TTC549 (cell line): ENCODE measurements around the gene IQCC.
"Not testable (repeated sequence)": the region's sequence is repeated elsewhere in the genome, so short reads cannot be mapped to it uniquely, and the experiment has no call there.

Experiments used
- FAIRE-seq: peaks from 2 replicates; lab custom pipeline; 2012; peaks lifted over from hg19 to GRCh38; lab: Jason Lieb, UNC

Gene IQCC

DNA sequence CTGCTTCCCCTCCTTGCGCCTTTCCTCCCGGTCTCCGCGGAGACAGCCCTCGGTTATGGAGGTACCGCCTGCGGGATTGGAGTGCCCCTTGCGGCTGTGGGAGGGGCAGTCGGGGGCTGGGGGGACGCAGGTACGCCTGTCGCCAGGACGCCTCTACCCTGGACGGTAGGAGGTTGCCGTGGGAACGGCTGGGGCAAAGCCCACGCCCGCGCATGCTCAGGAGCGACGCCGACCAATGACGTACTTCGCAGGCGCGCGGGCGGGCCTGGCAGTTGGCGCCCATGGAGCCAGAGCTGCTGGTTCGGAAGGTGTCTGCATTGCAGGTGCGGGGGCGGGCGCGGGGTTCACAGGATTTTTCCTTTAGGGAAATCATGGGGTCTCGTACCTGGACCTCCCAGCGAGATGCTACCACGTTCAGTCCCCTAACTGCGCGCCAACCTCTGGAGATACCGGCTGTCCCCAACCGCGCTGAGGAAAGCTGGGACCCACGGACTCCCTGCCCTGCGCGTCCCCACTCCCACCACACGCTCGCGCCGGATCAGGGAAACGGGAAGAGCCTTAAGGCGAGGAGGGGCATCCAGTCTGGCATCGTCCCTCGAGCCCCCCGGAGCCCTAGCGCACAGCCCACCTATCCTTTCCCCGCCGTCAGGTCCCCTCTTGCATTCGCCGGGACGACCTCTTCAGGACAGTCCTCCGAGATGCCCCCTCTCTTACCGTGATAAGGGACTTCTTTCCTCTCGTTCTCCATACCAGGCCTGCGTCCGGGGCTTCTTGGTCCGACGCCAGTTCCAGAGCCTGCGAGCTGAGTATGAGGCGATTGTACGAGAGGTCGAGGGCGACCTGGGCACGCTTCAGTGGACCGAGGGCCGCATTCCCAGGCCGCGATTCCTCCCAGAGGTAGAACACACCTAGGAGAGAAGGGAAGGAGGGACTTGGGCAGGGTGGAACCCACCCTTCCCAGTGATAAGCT, at the start of gene IQCC:
TSS of gene IQCC (plus strand) at position 271 of the 970 bp plus-strand sequence. CDS start at position 282, 11 bp downstream.
- no peak for FAIRE-seq

DNA sequence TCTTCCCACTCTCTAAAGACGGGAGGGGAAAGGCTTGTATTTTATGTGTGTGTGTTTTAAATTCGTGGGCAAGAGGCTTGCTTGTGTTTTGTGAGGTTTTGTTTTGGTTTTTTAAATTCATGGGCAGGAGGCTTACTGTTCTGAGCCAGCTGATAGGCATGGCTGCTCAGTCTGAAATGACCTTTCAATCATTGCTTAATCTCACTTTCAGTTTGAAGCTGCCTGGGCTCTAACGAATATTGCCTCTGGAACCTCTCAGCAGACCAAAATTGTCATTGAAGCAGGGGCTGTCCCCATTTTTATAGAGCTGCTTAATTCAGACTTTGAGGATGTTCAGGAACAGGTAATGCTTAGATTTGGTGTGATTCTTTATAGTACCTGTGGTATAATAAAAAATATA, 46.3 kb upstream of the IQCC start:
- no peak for FAIRE-seq

DNA sequence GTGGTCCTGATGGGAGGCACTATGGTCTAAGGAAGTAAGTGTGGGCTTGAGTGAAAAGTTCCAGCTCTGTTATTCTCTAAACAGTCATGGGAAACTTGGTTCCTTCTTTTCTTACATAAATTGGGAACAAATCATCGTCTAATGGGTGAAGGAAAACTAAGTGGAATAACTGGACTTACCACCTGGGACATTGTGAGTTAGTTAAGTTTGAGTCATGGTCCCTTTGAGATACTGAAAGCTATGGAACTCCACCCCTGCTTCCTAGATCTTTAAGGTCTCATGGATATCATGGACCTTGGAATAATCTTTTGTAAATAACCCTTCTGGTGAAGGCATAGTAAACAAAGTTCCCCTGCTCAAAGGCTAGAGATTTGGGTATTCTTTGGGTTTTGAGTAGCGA, 42.1 kb upstream of the IQCC start:
- FAIRE-seq, result no peak

DNA sequence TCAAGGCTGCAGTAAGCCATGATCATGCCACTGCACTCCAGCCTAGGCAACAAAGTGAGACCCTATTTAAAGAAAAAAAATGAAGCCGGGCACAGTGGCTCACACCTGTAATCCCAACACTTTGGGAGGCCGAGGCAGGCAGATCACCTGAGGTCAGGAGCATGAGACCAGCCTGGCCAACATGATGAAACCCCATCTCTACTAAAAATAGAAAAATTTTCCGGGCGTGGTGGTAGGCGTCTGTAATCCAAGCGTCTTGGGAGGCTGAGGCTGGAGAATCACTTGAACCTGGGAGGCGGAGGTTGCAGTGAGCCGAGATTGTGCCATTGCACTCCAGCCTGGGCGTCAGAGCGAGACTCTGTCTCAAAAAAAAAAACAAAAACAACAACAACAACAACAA, 39.8 kb upstream of the IQCC start:
- not testable (repeated sequence) for FAIRE-seq

DNA sequence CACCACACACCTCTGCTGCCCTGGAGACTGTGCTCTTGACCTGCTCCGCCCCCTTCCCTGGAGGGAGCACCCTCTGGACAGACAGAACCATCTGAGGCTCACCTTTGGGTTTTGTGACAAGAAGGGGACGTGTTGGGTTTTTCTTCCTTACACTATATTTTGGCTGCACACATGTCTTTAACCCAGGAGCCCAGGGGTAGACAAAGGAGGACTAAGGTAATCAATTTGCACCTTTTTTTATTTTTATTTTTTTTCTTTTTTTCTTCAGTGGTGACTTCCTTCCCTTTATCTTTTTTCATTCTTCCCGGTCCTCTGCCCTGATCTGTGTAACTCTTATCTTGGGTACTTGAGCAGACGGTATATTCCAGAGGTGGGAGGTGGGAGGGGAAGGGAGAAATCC, 34.5 kb upstream of the IQCC start:
- FAIRE-seq, result no peak

DNA sequence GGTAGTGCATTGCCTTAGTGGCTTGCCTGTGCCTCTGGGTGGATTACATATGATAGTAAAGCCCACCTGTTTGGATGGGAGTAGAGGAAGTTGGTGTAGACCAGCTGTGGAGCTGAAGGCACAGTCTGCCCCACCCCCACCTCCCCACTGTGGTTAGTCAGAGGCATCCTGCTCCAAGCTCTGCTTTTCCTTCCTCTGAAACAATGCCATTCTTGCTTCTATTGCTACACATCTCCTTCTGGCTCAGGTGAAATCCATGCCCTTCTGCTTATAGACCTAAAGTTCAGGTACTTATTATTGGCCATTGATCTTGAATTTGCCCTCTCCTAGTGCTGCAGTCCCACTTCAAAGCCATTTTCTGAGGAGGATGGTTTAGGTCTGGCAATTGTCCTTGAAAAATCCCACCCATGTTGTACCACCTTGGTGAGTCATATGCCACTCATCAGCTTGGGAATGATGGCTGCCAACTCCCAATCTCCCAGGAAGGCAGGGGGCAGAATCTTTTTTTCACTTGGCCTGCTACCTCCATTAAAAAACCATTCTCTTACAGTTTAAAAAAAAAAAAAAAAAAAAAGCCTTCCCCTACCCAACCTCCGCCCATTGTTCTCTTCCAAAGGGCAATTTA, 32.7 kb upstream of the IQCC start:
- FAIRE-seq, result no peak

DNA sequence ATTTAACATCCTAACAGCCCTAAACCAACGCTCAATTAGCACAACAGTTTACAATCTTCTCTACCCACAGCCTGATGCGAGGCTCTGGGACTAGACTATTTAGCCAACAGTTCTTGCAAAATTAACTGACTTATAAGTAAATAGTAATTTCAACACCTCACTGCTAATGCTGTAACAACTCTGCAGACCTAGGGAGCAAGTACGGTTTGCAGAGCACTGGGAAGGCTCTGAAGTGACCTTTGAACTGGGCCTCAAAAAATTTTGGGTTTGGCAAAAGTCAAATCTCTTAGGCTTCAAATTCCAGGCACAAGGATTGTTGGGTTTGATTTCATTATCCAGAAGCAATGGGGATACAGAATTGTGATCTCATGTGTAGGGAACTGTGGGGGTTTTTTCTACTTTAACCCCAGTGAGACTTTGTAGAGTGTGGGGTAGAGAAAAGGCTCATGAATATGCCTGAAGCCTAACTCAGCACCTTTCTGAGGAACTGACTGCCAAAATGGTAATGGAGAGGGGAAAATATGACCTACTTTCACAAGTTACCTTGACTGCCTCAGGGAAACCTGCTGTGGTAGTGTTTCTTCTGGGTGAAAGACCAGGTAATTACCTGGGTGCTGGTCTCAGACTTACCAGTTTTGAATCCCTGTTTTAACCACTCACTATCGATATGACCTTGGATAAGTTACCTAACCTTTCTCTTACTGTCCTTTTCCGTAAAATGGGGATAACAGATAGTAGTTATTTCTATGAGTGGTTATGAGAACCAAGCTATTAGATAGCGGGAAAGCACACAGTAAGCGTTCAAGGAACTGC, 26.9 kb upstream of the IQCC start:
- FAIRE-seq, result no peak

DNA sequence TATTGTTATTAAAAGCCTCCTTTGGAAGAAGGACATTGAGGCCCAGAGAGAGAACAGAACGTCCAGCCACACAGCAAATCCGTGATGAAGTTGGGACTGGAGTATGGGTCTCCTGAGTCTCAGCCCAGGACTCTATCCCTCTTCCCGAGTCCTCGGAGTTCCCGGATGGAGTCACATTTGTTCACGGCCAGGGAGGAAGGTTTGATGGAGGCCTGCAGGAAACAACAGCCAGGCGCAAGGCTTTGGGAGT, 26.4 kb upstream of the IQCC start:
- no peak for FAIRE-seq

DNA sequence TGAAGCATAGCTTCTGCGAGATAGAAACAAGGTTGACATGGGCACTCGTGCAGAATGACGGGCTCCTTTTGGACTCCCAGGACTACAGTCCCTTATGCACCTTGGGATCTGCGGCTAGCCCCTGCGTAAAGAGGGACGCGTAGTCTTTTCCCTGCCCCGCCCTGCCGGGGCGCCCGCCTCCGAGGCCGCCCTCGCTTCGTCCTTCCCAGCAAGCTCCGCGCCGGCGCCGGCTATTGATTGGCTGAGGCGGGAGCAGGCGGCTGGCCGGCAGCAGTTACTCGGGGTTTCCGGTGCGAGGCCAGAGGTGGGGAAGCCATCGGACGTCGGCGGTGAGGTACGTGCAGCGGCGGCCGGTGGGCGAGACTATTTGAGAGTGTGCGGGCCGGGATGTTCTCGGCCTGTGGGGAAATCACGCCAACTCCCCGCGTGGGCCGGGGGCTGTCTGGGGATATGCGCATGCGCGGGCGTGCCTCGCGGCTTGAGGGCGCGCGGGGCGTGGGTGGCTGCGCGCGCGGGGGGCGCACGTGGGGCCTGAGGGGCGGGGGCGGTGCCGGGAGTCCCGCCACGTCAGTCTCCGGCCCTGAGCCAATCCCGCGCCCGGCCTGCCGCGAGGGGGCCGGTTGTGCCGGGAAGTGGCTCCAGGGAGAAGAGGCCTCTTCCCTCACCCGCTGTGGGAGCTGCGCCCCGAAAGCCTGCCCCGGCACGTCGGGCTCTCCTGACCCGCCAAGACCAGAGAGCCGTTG, 25.9 kb upstream of the IQCC start, which contains the start of gene TXLNA:
TSS of gene TXLNA (plus strand) at position 233 of the 743 bp plus-strand sequence. CDS start 671 bp downstream, outside the sequence.
- FAIRE-seq, result no peak

DNA sequence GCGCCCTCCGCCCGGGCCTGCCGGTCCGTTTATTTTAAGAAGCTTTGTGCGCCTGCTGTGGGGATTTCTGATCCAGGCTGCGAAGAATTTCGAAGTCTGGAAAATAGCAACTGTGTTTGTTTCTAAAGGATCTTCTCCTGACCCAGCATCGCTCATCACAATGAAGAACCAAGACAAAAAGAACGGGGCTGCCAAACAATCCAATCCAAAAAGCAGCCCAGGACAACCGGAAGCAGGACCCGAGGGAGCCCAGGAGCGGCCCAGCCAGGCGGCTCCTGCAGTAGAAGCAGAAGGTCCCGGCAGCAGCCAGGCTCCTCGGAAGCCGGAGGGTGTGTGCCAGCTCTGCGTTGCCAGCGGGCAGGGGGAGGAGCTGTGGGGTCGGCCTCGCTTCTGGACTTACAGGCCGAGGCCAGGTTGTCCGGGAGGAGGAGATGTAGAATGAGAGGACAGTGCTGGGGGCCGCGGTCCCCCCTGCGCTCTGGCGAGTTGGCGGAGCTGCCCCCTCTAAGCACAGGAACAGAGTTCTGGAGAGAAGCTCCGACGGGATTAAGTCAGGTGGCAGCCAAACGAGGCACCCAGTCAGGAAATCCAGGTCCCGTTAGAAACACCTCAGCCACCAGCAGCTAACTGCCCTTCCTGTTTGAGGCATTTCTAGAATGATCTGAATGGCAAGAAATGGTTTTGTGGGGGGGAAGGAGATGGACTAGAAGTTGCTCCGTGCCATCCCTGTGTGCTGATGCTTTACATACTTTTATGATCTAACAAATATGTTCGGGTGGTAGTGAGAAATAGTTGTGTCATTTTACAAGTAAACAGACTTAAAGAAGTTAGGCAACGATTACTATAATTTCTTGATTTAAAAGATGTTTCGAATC, 25.0 kb upstream of the IQCC start:
- FAIRE-seq, result no peak

DNA sequence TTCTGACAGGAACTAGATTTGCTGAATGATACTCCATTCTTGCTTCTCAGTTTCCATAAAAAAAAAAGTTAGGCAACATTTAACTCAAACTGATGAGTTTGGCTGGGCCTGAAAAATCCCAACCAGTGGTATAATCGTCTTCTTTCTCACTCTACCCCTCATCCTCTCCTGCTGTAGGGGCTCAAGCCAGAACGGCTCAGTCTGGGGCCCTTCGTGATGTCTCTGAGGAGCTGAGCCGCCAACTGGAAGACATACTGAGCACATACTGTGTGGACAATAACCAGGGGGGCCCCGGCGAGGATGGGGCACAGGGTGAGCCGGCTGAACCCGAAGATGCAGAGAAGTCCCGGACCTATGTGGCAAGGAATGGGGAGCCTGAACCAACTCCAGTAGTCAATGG, 24.4 kb upstream of the IQCC start:
- no peak for FAIRE-seq

DNA sequence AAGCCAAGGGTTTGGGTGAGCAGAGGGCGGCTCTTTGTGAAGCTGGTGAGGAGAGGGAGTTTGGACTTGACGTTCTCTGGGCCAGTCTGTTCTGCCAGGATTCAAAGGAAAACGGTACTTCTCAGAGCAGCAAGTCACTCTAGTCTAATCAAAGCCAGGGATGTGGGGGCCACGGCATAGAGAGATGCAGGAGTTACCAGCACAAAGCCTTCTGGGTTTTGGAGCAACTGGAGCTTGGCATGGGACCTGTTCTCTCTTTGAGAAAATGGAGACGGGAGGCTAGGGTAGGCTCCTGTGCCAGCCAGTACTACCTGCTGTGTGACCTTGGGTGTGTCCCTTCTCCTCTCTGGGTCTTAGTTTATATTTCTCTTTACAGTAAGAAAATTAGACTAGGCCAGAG, 23.9 kb upstream of the IQCC start:
- FAIRE-seq, result no peak

DNA sequence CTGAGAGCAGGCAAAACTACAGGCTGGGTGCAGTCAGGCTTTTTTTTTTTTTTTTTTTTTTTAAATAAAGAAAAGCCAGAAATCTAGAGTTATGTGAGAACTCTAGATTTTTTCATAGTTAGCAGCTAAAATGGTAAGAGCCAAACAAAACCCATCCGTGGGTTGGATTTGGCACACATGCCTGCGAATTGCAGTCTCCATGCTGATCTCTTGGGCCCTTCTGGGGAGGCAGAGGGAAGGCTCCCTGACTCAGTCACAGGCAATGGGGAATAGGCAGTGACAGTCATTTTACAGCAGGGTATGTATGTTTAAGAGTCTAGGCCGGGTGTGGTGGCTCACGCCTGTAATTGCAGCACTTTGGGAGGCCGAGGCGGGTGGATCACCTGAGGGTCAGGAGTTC, 23.4 kb upstream of the IQCC start:
- no peak for FAIRE-seq

DNA sequence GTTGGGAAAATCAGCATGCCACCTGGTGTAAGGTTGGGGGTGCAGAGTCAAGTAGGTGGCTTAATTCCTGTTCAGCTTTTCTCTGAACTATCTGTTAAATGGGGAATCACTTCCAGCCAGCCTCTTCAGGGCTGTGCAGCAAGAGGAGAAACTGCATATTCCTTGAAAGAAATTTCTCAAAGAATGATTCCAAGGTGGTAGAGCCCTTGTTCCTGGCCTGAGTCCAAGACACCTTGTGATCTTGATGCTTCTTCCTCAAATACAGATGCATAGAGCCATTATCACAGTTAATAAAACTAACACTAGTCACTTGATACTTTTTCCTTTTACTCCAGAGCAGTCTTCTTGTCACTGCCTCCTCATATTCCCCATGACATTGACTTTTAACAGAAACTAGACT, 20.8 kb upstream of the IQCC start:
- FAIRE-seq, result no peak

DNA sequence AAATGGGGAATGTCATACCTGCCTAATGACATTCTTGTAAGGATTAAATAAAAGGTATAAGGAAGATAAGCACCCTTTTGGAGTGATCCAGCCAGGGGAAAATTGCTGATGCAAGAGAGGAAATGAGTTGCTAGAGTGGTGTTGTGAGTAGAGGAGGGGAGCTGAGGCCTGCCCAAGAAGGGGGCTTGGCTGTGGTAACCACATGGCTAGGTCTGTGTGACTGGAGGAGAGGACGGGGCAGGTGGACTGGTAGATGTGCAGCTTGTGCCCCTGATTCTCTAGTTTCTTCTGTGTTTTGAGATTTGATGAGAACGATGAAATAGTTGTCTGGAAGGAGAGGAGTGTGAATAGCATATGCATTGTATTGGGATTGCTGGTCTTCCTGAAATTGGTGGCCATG, 19.4 kb upstream of the IQCC start:
- no peak for FAIRE-seq

DNA sequence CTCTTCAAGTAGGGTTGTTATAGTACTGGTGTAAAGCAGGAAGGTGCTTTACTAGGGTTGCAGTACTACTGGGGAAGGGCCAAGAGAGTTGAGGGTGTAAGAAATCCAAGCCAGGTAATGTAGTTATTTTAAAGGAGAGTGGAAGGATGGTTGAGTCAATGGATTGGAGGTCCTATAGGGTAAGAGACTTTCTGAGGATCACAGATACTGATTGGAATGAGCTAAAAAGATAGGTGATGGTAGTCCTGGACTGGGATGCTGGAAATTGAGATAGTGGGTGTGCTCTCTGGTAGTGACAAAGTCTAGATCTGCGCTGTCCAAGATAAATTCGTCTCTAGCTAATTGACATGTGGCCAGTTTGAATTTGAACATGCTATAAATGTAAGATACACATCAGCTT, 19.0 kb upstream of the IQCC start:
- no peak for FAIRE-seq

DNA sequence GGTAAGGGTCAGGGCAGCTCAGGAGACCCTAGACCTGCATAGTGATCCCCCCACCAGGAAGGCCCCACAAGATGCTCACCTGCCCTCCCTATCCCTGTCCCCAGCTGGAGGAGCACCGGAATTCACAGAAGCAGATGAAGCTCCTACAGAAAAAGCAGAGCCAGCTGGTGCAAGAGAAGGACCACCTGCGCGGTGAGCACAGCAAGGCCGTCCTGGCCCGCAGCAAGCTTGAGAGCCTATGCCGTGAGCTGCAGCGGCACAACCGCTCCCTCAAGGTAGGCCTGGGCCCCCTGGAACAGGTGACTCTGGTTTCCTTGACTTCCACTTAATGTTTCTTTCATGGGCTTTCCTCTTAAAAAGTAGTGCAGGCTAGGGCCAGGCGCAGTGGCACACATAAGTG, 17.6 kb upstream of the IQCC start:
- no peak for FAIRE-seq

DNA sequence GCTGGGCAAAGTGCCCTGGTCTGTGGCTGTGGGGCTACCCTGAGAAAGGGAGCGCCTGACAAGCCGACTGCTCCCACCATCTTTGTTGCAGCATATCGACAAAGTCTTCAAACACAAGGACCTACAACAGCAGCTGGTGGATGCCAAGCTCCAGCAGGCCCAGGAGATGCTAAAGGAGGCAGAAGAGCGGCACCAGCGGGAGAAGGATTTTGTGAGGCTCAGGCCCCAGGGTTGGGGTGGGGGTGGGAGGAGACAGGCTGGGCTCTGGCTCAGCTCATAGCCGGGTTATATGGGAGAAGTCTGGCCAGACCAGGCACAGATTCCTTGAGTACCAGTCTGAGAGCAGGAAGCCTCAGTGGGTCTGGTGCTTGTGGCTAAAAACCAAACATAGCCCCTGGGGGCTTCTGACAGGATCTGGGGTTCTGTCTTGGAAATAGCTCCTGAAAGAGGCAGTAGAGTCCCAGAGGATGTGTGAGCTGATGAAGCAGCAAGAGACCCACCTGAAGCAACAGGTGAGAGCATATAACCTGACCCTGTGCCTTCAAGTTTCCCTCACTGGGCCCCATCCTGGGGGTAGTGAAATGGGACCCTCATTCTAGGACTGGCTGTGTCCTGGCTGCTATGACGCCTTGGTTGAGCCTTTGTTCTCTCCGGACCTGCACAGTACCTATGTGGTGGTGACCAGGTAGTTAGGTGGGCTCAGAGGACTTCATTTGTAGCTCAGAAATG, 13.1 kb upstream of the IQCC start:
- FAIRE-seq, result no peak

DNA sequence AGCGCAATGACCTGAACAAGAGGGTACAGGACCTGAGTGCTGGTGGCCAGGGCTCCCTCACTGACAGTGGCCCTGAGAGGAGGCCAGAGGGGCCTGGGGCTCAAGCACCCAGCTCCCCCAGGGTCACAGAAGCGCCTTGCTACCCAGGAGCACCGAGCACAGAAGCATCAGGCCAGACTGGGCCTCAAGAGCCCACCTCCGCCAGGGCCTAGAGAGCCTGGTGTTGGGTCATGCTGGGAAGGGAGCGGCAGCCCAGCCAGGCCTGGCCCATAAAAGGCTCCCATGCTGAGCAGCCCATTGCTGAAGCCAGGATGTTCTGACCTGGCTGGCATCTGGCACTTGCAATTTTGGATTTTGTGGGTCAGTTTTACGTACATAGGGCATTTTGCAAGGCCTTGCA, 10.5 kb upstream of the IQCC start:
- FAIRE-seq, result no peak

DNA sequence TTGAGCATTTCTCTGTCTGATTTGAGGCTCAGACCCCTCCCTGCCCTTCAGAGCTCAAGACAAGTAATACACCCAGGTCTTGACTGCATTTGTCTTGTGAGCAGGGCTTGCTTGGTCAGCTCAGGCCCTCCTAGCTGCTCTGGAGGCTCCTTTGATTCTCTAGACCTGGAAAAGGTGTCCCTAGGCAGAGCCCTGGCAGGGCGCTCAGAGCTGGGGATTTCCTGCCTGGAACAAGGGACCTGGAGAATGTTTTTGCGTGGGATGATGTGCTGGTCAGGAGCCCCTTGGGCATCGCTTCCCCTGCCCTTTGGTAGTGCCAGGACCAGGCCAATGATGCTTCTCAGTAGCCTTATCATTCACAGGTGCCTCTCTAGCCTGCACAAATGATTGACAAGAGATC, 9.9 kb upstream of the IQCC start:
- no peak for FAIRE-seq
